Stimulated activated CD4-positive, alpha-beta T cell treated with anti-CD3 and anti-CD28 coated beads, Interleukin-1b, Interleukin-23, amount 100 ng/mL, for 48 hours (primary cell): ENCODE measurements around the gene AEBP1.

ENCODE experiments used
- DNase-seq: peaks from one replicate; pipeline ENCODE4 v3.0.0-alpha.2; 2020

Gene AEBP1

DNA sequence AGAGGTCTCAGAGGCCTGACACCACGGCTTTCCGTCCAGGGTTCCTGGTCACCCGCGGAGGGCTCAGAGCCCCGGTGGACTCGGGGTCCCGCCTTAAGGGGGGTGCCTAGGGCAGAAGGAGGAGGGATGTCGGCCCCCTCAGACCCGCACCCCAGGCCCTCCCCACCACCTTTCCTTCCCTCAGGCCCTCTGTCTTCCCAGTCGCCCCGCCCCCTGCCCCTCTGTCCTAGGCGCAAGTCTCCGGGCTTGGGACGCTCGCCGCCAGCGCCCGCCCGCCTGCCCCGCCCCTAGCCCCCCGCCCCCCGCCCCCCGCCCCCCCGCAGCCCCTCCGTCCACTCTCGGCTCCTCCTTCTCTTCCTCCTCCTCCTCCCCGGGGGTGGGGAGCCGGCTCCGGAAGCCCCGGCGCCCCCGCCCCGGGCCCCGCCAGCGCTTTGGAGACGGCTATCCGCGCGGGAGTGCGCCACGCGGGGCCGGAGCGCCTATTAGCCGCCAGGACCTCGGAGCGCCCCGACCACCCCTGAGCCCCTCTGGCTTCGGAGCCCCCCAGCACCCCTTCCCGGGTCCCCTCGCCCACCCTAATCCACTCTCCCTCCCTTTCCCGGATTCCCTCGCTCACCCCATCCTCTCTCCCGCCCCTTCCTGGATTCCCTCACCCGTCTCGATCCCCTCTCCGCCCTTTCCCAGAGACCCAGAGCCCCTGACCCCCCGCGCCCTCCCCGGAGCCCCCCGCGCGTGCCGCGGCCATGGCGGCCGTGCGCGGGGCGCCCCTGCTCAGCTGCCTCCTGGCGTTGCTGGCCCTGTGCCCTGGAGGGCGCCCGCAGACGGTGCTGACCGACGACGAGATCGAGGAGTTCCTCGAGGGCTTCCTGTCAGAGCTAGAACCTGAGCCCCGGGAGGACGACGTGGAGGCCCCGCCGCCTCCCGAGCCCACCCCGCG is at the start of gene AEBP1:
AEBP1 (plus strand) TSS at position 423 of the 937 bp plus-strand sequence; CDS start at position 744, 321 bp downstream.
- no peak for DNase-seq

DNA sequence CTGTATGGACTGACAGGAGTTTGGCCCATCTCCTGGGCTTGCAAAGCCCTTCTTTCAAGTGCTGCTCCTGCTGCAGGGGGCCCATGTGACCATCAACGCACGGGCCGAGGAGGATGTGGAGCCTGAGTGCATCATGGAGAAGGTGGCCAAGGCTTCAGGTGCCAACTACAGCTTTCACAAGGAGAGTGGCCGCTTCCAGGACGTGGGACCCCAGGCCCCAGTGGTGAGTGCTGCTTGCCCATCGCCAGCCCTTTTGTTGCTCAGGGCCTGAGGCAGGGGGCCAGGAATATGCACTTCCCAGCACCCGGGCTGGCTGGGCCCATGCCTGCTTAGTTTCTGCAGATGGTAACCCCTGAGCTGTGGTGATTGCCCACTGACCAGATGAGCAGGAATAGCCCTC is 47.5 kb upstream of the AEBP1 start:
- no peak for DNase-seq

DNA sequence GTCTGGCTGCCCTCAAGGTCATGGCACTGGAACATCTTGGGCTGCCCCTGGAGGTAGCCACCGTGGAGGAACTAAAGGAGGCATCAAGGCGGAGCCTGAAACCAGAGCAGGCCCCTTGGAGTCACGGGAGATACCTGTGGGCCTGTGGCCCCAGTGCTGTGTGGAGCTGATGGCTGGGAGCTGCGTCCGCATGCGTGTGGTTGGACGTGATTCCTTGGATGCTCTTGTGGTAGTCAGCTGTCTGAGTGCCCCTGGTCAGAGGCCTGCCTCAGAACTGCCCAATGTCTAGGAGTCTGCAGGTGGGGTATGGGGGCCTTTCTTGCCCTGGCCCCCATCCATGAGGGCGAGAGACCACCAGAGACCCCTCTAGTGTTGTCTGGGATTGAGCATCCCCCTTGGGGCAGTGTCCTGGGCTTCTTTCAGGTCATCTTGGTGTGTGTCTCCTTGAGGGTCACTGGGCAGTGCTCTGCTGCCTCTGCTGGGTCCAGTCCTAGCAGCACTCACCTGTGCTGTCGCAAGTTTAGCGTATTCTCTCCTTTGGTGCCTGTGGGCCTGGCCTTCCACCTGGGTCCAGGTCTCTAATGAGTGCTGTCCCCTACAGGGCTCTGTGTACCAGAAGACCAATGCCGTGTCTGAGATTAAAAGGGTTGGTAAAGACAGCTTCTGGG is 46.8 kb upstream of the AEBP1 start:
- no peak for DNase-seq

DNA sequence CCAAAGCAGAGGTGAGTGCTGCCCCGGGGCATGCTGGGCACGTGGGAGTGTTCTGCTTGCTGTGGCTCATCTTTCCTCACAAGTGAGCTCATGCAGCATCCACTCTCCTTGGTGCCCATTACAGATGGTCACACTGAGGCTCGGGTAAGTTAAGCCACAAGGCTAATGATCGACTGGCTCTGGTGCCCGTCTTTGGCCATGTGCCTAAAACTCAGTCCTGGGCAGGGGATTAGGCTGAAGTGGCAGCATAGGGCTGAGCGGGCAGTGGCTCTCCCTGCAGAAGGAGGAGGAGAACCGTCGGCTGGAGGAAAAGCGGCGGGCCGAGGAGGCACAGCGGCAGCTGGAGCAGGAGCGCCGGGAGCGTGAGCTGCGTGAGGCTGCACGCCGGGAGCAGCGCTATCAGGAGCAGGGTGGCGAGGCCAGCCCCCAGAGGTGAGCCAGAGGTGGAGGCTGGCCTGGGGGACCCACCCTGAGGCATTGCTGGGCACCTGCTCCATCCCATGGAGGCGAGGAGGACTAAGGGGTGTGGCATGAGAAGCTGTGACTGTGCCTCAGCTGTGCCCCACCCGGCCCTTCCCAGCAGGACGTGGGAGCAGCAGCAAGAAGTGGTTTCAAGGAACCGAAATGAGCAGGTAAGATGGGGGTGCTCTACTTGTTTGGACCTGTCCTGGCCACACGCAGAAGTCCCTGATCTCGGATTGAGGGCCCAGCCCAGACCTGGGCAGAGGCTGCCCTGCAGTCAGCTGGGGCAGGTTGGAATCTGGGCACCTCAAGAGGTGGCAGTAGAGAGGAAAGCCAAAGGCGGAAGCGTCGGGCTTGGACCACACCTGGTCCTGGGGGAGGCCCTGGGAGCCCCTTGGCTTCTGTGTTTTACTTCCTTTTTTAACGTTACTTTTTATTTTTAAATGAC is 46.0 kb upstream of the AEBP1 start:
- DNase-seq = no peak

DNA sequence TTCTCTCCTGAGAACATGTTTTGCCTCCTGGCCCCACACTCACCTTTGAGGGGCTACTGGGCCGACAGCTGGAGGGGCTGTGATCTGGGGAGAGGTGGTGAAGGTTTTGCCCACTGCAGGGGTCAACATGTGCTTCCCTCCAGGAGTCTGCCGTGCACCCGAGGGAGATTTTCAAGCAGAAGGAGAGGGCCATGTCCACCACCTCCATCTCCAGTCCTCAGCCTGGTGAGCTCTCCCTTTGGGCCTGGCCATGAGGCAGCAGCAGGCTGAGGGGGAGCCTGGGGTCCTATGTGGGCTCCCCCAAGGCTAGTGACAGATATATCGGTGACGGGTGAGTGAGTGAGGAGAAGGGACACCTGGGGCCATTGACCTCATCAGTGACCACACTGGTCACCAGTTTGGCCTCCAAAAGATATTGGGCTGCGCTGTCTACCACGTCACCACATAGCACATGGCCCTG is 45.4 kb upstream of the AEBP1 start:
- no peak for DNase-seq

DNA sequence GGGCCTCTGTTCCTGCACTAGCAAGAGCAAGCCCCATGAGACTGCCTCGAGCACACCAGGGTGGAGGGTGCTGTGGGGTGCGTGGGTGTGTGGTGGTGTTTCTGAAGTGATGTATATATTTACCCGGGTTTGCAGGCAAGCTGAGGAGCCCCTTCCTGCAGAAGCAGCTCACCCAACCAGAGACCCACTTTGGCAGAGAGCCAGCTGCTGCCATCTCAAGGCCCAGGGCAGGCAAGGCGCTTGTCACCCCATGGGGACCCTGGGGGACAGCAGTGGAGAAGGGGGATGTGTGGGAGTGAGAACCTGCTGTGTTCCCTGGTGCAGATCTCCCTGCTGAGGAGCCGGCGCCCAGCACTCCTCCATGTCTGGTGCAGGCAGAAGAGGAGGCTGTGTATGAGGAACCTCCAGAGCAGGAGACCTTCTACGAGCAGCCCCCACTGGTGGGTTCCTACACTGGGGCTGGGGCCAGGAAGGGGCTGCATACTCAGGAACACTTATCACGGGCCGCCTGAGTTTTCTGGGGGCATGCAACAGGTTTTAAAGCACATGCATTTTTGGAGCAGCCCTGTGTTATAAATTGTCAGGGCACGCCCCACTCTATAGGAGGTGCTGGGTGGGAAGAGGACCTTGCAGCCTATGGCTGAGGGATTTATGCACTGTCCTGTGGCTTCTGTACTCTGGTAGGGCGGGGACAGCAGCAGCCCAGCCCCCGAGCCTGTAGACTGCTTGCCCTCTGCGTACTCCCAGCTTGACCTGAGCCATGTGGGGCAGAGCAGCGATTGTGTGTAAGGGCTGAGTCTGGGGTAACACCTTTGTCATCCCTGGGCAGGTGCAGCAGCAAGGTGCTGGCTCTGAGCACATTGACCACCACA is 44.7 kb upstream of the AEBP1 start:
- DNase-seq = no peak

DNA sequence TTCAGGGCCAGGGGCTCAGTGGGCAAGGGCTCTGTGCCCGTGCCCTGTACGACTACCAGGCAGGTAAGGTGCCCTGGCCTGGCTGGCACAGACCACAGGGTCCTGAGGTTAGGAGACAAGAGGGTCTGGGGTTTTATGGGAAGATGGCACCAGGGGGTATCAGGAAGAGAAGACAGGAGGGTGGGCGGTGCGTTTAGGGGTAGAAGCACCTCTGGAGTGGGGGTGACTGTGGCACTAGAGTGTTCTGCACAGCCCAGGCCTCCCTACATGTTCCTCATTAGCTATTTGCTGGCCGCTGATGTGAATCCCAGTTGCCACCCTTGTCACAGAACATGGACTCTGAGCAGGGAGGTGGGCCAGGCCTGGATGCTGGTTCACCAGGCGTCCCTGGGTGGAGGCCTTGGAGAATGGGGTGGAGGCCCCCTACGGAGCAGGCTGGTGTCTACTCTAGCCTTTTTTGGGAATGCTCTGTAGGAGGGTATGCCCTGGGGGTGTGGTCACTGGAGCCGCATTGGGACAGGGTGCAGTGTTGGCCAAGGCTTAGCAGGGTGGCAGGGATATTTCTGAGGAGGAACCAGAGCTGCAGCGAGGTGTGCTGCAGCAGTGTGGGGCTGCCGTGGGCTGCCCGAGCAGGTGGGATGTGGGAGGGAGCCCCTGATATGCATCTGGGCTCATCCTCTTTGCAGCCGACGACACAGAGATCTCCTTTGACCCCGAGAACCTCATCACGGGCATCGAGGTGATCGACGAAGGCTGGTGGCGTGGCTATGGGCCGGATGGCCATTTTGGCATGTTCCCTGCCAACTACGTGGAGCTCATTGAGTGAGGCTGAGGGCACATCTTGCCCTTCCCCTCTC is 43.8 kb upstream of the AEBP1 start:
- no peak for DNase-seq

DNA sequence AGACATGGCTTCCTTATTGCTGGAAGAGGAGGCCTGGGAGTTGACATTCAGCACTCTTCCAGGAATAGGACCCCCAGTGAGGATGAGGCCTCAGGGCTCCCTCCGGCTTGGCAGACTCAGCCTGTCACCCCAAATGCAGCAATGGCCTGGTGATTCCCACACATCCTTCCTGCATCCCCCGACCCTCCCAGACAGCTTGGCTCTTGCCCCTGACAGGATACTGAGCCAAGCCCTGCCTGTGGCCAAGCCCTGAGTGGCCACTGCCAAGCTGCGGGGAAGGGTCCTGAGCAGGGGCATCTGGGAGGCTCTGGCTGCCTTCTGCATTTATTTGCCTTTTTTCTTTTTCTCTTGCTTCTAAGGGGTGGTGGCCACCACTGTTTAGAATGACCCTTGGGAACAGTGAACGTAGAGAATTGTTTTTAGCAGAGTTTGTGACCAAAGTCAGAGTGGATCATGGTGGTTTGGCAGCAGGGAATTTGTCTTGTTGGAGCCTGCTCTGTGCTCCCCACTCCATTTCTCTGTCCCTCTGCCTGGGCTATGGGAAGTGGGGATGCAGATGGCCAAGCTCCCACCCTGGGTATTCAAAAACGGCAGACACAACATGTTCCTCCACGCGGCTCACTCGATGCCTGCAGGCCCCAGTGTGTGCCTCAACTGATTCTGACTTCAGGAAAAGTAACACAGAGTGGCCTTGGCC is 43.0 kb upstream of the AEBP1 start:
- DNase-seq = no peak

DNA sequence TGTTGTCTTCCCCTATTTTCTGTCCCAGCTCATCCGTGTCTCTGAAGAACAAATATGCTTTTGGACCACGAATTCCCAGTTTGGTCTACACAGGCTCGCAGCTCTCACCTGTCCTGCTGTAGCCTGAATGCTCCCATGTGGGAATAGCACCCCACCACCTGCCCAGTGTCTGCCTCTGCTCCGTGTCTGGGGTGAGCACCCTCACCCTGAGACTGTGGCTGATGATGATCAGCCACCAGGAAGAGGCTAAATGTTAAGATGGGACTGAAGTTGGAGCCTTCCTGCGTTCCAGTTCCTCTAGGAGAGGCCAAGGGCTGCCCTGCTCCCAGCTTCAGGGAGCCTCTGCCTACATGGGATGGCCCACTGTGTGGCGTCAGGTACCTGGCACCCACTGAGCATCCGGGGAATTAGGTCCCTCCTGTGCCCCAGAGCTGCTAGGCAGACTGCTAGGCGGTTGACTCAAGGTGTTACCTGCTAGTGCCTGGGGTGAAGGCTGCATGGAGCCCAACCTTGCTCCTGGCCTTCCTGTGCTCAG is 42.4 kb upstream of the AEBP1 start:
- no peak for DNase-seq

DNA sequence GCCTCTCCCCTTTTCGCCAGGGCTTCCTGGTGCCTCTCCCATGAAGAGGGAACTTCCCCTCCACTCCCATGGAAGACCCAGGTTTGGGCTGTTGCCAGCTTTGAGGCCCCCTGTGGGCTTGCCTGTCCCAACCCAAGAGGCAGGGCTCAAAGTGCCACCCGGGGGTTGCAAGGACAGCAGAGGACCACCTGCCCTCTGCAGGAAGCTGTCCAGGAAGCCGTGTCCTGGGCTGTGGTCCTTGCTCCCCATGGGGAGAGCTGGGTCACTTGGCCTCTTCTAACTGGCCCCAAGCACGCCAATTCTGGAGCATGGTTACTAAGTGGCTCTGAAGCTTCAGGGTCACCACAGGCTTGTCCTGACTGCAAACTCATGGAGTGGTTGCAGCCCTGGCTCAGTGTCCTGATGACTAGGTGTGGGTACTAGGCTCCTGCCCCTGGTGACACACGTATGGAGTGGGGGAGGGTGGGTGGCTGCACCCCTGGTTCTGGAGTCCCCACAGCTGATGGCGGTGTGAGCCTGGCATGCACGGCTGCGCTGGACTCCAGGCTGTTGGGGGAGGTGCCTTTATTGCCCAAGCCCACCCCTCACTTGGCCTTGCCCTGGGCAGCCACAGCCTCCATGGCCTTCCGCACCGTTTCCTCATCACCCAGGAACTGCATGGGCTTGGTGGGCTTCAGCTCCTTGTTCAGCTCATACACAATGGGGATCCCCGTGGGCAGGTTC is 41.8 kb upstream of the AEBP1 start:
- no peak for DNase-seq

DNA sequence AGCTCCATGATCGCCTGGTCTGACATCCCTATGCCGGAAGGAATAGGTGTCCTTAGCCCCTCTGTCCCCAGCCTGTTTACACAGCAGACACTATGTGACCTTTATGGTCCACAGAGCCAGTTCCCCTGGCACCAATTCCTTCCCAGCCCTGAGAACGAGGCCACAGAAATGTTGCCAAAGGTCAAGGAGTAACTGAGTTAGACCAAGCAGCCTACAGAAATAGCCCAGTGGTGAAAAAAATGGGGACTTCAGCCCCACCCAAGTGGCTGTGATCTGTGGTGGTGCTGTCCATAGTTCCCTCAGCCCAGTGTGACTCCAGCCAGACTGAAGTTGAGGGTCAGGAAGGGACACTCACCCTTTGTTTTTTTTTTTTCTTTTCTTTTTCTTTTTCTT is 41.2 kb upstream of the AEBP1 start:
- DNase-seq = no peak

DNA sequence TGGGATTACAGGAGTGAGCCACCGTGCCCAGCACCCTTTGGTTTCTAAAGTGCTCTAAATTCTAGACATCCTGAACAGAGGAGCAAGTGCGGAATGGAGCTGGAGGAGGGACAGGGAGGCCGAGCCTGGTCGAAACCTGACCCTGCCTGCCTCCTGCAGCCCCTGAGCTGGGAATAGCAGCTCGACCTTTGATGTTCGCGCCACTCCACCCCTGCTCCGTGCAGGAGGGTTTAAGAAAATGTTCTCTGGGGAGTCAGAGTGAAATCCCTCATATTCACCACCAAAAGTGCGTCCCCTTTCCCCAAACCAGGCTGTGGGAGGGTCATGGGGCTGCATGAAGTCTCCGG is 40.6 kb upstream of the AEBP1 start:
- no peak for DNase-seq

DNA sequence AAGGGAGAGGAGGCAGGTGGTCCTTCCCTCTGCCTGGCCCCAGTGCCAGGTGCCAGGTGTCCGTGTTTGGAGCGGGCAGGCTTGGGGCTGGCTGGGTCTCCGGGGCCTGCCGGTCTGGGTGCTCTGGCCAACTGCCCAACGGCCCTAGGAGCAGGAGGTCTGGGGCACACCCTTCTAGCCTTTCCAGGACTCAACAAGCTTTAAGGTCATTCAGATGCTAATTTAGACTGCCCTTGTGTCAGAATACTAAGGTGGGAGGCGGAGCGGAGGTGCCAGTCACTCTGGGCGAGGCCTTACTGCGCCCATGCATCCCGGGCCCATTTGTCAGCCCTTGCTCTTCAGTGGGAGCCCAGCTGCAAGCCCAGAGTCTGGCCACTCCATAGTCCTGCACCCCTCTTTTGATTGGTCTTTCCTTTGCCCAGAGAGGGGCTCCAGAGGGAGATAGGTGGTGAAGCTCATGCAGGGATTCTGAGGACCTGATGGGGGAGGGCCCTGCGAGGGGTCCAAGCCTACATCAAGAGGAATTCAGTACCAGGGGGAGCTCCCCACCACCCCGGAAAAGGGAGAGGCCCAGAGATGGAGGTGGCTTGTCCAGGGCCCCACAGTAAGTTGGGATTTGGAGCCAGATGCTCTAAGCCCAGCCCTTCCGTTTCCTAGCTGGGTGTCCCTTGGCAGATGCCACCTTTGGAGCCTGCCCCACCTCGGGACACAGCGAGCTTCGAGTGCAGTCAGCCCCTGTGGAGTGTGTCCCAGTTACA is 40.1 kb upstream of the AEBP1 start:
- no peak for DNase-seq

DNA sequence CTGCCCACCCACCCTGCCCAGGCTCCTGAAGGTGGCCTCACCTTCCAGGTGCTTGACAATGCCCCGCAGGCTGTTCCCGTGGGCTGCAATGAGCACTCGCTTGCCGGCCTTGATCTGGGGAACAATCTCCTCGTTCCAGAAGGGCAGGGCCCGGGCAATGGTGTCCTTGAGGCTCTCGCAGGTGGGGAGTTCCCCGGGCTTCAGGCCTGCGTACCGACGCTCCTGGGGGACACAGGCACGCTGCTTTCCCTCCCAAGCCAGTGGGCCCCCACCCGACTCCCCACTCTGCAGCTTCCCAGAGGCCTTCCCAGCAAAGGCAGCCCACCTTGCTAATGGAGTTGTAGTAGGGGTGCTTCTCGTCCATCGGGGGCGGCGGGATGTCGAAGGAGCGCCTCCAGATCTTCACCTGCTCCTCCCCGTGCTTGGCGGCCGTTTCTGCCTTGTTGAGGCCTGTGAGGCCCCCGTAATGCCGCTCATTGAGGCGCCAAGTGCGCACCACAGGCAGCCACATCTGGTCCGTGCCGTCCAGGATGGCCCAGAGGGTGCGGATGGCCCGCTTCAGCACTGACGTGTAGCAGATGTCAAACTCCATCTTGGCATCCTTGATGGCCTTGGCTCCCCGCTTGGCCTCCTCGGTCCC is 39.2 kb upstream of the AEBP1 start:
- no peak for DNase-seq

DNA sequence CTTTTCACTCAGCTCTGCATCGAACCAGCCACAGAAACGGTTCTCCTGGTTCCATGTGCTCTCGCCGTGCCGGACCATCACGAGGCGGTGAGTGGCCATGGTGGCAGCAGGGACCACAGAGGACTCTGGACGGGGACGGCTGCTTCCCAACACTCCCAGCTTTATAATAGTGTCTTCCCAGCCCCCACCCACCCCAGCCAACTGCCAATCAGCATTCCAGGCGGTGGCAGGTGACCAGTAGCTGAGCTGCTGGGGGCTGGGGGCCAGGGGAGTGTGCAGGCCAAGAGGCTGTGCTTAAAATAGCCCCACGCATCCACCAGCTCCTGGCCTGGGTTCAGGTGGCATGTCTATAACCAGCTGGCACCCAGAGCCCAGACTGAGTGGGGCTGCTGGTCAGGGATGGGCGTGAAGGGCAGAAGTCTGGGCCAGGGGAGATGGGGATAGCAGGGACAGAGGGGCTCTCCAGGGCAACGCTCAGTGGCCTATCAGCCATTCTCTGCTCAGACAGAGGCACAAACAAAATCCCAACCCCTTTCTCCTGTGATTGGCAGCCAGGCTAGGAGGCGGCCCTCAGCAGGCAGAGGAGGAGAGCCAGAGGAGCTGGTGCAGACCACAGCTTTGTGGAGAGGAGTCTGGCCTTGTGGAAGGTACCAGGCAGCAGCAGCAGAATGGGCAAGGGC is 38.6 kb upstream of the AEBP1 start, which contains the start of gene PGAM2:
PGAM2 (minus strand) TSS at position 137 of the 680 bp plus-strand sequence; CDS start at position 99, 38 bp downstream.
- DNase-seq = no peak

DNA sequence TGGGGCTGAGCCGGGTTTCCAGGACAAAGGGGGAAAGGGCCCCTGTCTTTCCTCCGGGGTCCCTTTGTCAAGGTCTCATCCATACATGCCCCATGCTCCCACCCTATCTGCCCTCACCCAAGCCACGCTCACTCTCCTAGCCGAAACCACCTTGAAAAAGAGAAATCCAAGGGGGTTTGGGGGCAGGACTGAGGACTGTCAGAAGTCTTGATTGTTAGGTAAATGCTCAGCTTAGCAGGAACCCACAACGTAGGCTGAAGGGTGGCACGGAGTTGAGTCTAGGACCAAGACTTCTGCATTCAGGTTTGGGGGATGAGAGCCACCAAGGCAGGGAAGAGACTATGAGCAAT is 38.1 kb upstream of the AEBP1 start:
- DNase-seq = no peak

DNA sequence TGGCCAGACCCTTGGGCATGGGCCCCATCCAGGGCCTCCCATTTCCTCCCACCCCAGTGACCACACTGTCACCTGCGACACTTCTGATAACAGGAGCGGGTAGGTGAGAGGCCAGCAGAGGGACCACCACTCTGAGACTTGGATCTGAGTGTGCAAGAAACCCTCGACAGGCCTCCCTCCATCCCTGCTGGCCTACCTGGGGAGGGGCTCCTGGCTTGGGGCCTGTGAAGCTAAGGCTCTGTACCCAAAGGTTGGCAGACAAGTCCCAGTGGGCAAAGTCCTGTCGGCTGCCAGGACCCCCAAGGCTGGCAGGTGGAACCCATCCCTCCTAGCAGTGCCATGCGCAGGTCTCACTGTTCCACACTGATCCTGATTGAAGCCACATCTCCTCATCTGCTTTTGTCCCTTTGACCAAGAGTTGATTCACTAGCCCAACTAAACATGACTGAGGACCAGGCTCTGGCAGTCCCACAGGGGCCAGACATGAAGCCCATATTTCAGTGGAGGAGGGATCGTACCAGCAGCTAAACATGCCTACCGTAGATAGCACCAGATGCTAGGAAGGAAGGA is 37.6 kb upstream of the AEBP1 start:
- no peak for DNase-seq
